K562 treated with DMSO at 1 percent for 12 hours (cell line): Measurements from ENCODE around the gene GFM1. TPM values are rescaled to one million over a fixed set of nuclear protein-coding genes. Genes with fewer than 3 reads are reported as not detected.

Experiments used
- total RNA-seq: library from RNA; unstranded; fragments of 300-600 nt; gene quantifications from 2 replicates; pipeline ENCODE4 v1.2.3, GENCODE V29; 2022; ENCODE audit not compliant: insufficient read depth

Gene GFM1
- total RNA-seq, result 9.9 and 20.3 TPM in 2 replicates

DNA sequence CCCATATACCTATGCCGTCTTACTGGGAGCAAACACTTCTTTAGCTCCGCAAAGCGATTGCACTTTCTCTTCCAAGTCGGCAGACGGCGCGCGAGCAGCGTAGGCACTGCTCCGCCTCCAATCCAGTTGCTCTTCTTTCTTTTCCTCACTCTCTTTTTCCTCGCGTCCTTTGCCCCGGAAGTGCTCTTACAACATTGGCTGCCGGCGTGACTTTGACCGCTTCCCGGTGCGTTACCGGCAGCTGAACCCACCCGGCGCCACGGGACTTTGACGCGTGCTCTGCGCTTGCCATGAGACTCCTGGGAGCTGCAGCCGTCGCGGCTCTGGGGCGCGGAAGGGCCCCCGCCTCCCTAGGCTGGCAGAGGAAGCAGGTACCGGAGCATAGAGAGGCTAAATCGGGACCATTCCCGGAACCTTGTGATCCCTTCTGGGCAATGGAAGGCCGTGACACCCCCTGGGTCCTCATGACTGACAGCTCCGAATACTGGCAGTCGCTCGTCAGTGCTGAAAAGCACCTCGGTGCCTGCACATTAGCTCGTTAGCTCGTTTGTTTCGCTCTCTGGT, at the start of gene GFM1:
Gene GFM1, plus strand, starts transcription at position 183 of the 564 bp plus-strand sequence. Its CDS starts 108 bp downstream, at position 291.

DNA sequence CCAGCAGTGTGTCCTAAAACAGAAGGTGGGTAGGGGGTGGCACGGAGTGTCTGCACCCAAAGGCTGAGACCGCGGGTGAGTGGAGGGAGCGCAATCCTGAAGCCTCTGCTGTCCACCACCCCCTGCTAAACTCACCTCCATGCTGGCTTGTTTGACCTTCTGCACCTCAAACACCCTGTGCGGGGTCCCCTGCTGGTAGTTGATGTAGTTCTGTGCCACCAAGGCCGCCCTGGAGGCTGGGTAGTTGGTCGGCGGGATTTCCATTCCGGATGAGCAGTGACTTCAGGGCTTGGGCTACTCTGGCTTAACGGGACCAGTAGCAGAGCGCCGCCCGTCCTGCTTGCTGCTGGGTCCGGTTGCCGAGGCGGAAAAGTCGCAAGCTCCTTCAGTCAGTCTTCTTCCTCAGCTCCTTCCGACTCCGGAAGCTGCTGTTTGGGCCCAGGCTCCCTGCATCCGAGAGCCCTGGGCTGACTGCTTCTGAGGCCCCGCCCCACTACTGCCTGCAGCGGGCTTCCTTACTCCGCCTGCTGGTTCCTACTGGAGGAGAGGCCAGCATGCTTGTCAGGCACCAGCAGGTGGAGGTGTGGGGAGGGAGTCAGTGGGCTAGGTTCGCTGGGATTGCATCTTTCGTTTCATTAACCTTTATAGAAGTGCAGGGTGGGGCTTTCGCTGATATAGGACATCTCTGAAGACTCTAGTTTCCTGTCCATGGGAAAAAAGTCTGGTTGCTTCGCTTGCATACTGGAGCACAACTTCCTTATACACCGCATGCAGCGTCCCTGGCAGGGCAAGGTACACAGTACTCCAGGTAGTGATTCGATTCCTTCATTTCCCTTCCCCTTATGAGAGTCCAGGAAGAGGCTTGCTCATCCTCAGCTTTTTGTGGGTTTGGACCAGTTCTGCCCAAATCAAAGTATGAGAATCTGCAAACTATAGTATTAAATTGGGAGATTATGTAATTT, 28.2 kb downstream of the GFM1 start, which contains the start of gene LXN:
Gene LXN, minus strand, starts transcription at position 434 of the 962 bp plus-strand sequence. Its CDS starts 170 bp downstream, at position 264.

GRCh38 chr3:158731938-158732855, 87.9 kb downstream of the GFM1 start, which contains the start of gene RARRES1:
TSS of gene RARRES1 (minus strand) at chr3:158732457. CDS start at chr3:158732415, 42 bp downstream.

Other genes with a start within 250 kb of the GFM1 start
- gene MLF1, start 73.3 kb upstream of the GFM1 start, total RNA-seq, result 10.8 and 15.8 TPM in 2 replicates
- gene LXN, start 28.1 kb downstream of the GFM1 start, total RNA-seq, result not detected in 2 replicates
- not detected in 2 replicates for gene RARRES1, start 87.9 kb downstream of the GFM1 start, total RNA-seq
- gene MFSD1, start 157.5 kb downstream of the GFM1 start, total RNA-seq, result 13.0 and 35.2 TPM in 2 replicates